Measurements from ENCODE around the gene HNRNPA2B1. TPM values are rescaled to one million over a fixed set of nuclear protein-coding genes. Genes with fewer than 3 reads are reported as not detected.

HNRNPA2B1 gene
- total RNA-seq, 2 donors from 2014 or later = 913 to 1,007 TPM

DNA sequence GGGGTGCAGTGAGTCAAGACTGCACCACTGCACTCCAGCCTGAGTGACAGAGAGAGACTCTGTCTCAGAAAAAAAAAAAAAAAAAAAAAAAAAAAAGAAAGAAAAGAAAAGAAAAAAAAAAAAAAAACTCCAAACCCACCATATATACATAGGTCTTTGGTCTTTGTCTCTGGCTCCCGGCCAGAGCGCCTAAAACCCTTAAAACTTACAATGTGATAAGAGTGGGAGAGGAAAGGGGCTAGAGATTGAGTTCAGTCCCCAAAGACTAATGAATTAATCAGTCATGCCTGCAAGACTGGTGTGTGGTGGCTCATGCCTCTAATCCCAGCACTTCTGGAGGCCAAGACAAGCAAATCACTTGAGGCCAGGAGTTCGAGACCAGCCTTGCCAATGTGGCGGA lies 55.3 kb downstream of the HNRNPA2B1 start:
- TF ChIP-seq, protein P1, sequence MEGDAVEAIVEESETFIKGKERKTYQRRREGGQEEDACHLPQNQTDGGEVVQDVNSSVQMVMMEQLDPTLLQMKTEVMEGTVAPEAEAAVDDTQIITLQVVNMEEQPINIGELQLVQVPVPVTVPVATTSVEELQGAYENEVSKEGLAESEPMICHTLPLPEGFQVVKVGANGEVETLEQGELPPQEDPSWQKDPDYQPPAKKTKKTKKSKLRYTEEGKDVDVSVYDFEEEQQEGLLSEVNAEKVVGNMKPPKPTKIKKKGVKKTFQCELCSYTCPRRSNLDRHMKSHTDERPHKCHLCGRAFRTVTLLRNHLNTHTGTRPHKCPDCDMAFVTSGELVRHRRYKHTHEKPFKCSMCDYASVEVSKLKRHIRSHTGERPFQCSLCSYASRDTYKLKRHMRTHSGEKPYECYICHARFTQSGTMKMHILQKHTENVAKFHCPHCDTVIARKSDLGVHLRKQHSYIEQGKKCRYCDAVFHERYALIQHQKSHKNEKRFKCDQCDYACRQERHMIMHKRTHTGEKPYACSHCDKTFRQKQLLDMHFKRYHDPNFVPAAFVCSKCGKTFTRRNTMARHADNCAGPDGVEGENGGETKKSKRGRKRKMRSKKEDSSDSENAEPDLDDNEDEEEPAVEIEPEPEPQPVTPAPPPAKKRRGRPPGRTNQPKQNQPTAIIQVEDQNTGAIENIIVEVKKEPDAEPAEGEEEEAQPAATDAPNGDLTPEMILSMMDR (conservative IDR thresholded peaks at IDR 0.05) = no peak
- 91% methylated on average over 3 of the region's 4 CpGs; no CpG with 5 or more reads in 1 of the 2 experiments for WGBS, 2 experiments (ENCODE audit: insufficient coverage in 1 of 2, insufficient read length in 1 of 2)

DNA sequence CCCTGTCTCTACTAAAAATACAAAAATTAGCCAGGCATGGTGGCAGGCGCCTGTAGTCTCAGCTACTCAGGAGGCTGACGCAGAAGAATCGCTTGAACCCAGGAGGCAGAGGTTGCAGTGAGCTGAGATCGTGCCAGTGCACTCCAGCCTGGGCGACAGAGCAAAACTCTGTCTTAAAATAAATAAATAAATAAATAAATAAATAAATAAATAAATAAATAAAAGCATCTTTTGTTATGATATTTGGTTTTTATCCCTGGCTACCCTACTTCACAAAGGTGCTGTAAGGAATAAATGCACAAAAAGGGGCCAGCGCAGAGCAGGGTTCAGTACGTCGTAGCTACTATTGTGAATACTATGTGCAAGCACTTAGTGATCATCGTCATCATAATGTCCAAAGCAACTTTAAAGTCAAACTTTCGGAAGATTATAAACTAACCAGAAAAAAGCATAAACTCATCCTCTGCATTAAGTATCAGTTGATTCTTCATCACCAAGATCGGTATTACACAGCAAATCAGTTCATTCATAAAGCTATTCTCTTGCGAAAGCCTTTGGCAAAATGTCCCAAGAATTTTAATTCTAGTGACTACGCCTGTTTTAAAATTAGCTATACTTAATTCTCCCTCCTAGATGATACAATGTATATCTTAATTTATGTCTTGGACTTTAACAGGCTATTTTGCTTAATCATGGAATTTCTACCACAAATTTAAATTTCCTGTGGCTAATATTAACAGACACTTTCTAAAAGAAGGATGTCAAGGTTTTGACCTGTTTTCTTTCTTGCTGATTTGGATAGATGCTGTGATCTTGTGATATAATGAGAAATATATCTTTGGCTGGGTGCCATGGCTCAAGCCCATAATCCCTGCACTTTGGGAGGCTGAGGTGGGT lies 56.1 kb downstream of the HNRNPA2B1 start:
- Mint-ChIP-seq H3K27ac (no peak overlapping the region), H3K4me1 (peaks cover 2% of the 10 kb centered on the region), H3K9me3 (peaks cover 18% of the 10 kb centered on the region), H3K36me3 (ENCODE audit: low read depth) (peaks cover 3% of the 10 kb centered on the region), H3K27me3 (ENCODE audit: insufficient read depth) (no peaks in the 10 kb centered on the region), H3K4me3 (no peak overlapping the region)
- no peak overlapping the region for H3K4me3 ChIP-seq (ENCODE audit: low read length)
- no peaks in the 10 kb centered on the region for H3K27me3 ChIP-seq (ENCODE audit: control insufficient read depth, insufficient read depth, low read length, poor library complexity, severe bottlenecking)
- no peaks in the 10 kb centered on the region for H3K4me1 ChIP-seq (ENCODE audit: control insufficient read depth, insufficient read depth, low read length)
- H3K27ac ChIP-seq (ENCODE audit: low read depth, low read length) = no peak overlapping the region
- H3K9ac ChIP-seq (ENCODE audit: extremely low read depth, low read length, poor library complexity, severe bottlenecking) = no peak overlapping the region
- no peak for DNase-seq
- 92 to 95% methylated on average over 7 to 12 of the region's 13 CpGs for WGBS, 2 experiments (ENCODE audit: insufficient coverage in 1 of 2, insufficient read length in 1 of 2)
- TF ChIP-seq, protein P1 (conservative IDR thresholded peaks at IDR 0.05) = no peak
- no peaks in the 10 kb centered on the region for H3K9me3 ChIP-seq (ENCODE audit: control insufficient read depth, low read length)
- H3K36me3 ChIP-seq (ENCODE audit: control insufficient read depth, insufficient read depth, low read length) = no peaks in the 10 kb centered on the region

More for the DNA sequence above, 55.3 kb downstream of the HNRNPA2B1 start:
- Histone ChIP-seq H3K27me3 (ENCODE audit: control insufficient read depth, insufficient read depth, low read length, poor library complexity, severe bottlenecking) (no peaks in the 10 kb centered on the region), H3K27ac (ENCODE audit: low read depth, low read length) (no peak overlapping the region), H3K9ac (ENCODE audit: extremely low read depth, low read length, poor library complexity, severe bottlenecking) (no peak overlapping the region), H3K9me3 (ENCODE audit: control insufficient read depth, low read length) (no peaks in the 10 kb centered on the region), H3K4me3 (ENCODE audit: low read length) (no peak overlapping the region), H3K4me1 (ENCODE audit: control insufficient read depth, insufficient read depth, low read length) (no peaks in the 10 kb centered on the region), H3K36me3 (ENCODE audit: control insufficient read depth, insufficient read depth, low read length) (no peaks in the 10 kb centered on the region)
- Mint-ChIP-seq H3K27me3 (ENCODE audit: insufficient read depth) (no peaks in the 10 kb centered on the region), H3K4me1 (peaks cover 2% of the 10 kb centered on the region), H3K36me3 (ENCODE audit: low read depth) (peaks cover 3% of the 10 kb centered on the region), H3K4me3 (no peak overlapping the region), H3K9me3 (peaks cover 18% of the 10 kb centered on the region), H3K27ac (no peak overlapping the region)
- DNase-seq = no peak

DNA sequence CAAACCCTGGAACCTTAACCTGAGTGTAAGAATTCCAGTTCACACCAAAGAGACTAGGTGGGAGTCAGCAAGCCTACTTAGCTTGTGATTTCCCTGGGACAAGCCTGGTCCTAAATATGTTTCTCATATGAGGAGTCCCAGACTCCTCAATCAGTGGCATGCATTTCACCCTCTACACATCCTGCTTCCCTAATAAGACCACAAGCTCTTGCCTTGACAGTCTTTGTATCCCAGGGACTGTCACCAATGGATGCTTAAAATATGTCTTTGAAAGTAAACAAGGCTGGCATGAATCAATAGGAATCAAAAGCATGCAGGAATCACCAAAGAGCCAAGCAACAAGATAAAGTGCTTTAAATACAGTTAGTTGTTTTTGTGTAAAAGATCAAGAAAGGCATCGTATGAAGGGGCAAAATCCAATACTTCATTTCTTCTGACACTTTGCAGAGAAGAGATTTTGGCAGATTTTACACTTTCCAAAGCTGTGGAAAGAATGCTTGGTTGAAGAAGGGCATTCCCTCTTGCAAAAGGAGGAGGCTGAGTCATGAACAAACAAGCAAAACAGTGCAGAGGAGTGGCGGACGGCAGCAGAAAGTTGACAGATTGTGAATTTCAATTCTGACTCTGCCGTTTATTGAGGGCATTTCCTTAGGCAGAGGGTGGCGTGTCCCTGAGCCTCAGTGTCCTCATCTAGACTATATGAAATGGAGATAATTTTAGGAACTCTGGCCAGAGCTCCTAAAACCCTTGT lies 57.1 kb downstream of the HNRNPA2B1 start:
- Mint-ChIP-seq H3K27me3 (ENCODE audit: insufficient read depth) (no peaks in the 10 kb centered on the region), H3K27ac (no peak overlapping the region), H3K4me3 (no peak overlapping the region), H3K9me3 (peaks cover 17% of the 10 kb centered on the region), H3K4me1 (no peaks in the 10 kb centered on the region), H3K36me3 (ENCODE audit: low read depth) (peaks cover 3% of the 10 kb centered on the region)
- TF ChIP-seq, protein P1 (conservative IDR thresholded peaks at IDR 0.05) = no peak
- Histone ChIP-seq H3K36me3 (ENCODE audit: control insufficient read depth, insufficient read depth, low read length) (no peaks in the 10 kb centered on the region), H3K27me3 (ENCODE audit: control insufficient read depth, insufficient read depth, low read length, poor library complexity, severe bottlenecking) (no peaks in the 10 kb centered on the region), H3K9me3 (ENCODE audit: control insufficient read depth, low read length) (no peaks in the 10 kb centered on the region), H3K4me1 (ENCODE audit: control insufficient read depth, insufficient read depth, low read length) (no peaks in the 10 kb centered on the region), H3K4me3 (ENCODE audit: low read length) (no peak overlapping the region), H3K27ac (ENCODE audit: low read depth, low read length) (no peak overlapping the region), H3K9ac (ENCODE audit: extremely low read depth, low read length, poor library complexity, severe bottlenecking) (no peak overlapping the region)
- no peak for DNase-seq
- 93 to 95% methylated on average over 4 to 5 of the region's 5 CpGs for WGBS, 2 experiments (ENCODE audit: insufficient coverage in 1 of 2, insufficient read length in 1 of 2)

All from endodermal cell (in vitro differentiated cells).